GM19397 (cell line): Measurements from ENCODE around the gene RPL37A.

Experiments used
- ATAC-seq: cut with Tn5 transposase; IDR thresholded peaks from one replicate; pipeline ENCODE4 v1.9.1; 2021; ENCODE audit warnings: mild to moderate bottlenecking, moderate library complexity; ENCODE audit not compliant: unreplicated experiment

The RPL37A gene

GRCh38 chr2:216498379-216499352 lies at the start of gene RPL37A:
RPL37A (plus strand) TSS chr2:216498844; CDS start chr2:216498875, 31 bp downstream.
- peak; percentile 94 for ATAC-seq

GRCh38 chr2:216450346-216450745 lies 48.3 kb upstream of the RPL37A start:
- no peak for ATAC-seq

GRCh38 chr2:216450784-216451183 lies 47.9 kb upstream of the RPL37A start:
- no peak for ATAC-seq

GRCh38 chr2:216453955-216454614 lies 44.6 kb upstream of the RPL37A start:
- ATAC-seq, result no peak

- ATAC-seq, result no peak
These were observed 35.5 kb upstream of the RPL37A start for GRCh38 chr2:216463148-216463547.

GRCh38 chr2:216464104-216464720 lies 34.4 kb upstream of the RPL37A start:
- ATAC-seq, result no peak

GRCh38 chr2:216465579-216466195 lies 33.0 kb upstream of the RPL37A start:
- ATAC-seq, result no peak

- no peak for ATAC-seq
These were observed 30.8 kb upstream of the RPL37A start for GRCh38 chr2:216467845-216468244.

- ATAC-seq, result no peak
These were observed 29.0 kb upstream of the RPL37A start for GRCh38 chr2:216469661-216470060.

GRCh38 chr2:216473187-216473586 lies 25.5 kb upstream of the RPL37A start:
- no peak for ATAC-seq

- ATAC-seq, result peak; percentile 64
These were observed 23.5 kb upstream of the RPL37A start for GRCh38 chr2:216474925-216475670.

- ATAC-seq, result no peak
These were observed 22.9 kb upstream of the RPL37A start for GRCh38 chr2:216475767-216476166.

- no peak for ATAC-seq
These were observed 21.2 kb upstream of the RPL37A start for GRCh38 chr2:216477283-216478035.

- no peak for ATAC-seq
These were observed 20.5 kb upstream of the RPL37A start for GRCh38 chr2:216478151-216478550.

GRCh38 chr2:216478791-216479190 lies 19.9 kb upstream of the RPL37A start:
- no peak for ATAC-seq

GRCh38 chr2:216480221-216480620 lies 18.4 kb upstream of the RPL37A start:
- ATAC-seq, result no peak

GRCh38 chr2:216482640-216483039 lies 16.0 kb upstream of the RPL37A start:
- no peak for ATAC-seq

- no peak for ATAC-seq
These were observed 13.4 kb upstream of the RPL37A start for GRCh38 chr2:216485237-216485636.

- no peak for ATAC-seq
These were observed 12.9 kb upstream of the RPL37A start for GRCh38 chr2:216485745-216486144.

GRCh38 chr2:216486271-216486670 lies 12.4 kb upstream of the RPL37A start:
- ATAC-seq, result no peak
